Esophagus muscularis mucosa (tissue), 4 donors: ENCODE results near the gene TAP1. TPM values are rescaled to one million over a fixed set of nuclear protein-coding genes. Genes with fewer than 3 reads are reported as not detected.
A peak's percentile ranks its signal among the peaks of the same experiment; 100 is the strongest.

Experiments
- DNase-seq: peaks from one replicate; pipeline ENCODE4 v3.0.0-alpha.2; 2017; ENCODE audit errors: extremely low spot score
- H3K27ac ChIP-seq, 4 donors: fragments of 200-600 bp; sonication (generic); replicated peaks in 1 of 4; 1 replicate in 3 of 4; 2 replicates in 1 of 4; pipeline ENCODE4 v1.5.1; 2016 to 2019; ENCODE audit warnings: mild to moderate bottlenecking in 1 of 4
- H3K27me3 ChIP-seq, 4 donors: fragments of 200-600 bp; sonication (generic); one replicate each; pipeline versions ENCODE4 v1.5.1 to v1.6.0; 2016 to 2019
- H3K36me3 ChIP-seq, 4 donors: fragments of 200-600 bp; sonication (generic); one replicate each; pipeline ENCODE4 v1.5.1; 2016 to 2019
- H3K4me1 ChIP-seq, 4 donors: fragments of 200-600 bp; sonication (generic); one replicate each; pipeline ENCODE4 v1.5.1; 2016 to 2019
- H3K4me3 ChIP-seq, 4 donors: fragments of 200-600 bp; sonication (generic); 1 replicate in 2 of 4; 2 replicates in 2 of 4; pipeline ENCODE4 v1.5.1; 2016 to 2019; ENCODE audit warnings: mild to moderate bottlenecking in 4 of 4, moderate library complexity in 1 of 4
- H3K9me3 ChIP-seq, 4 donors: fragments of 200-600 bp; sonication (generic); 1 replicate in 3 of 4; 2 replicates in 1 of 4; pipeline ENCODE4 v1.5.1; 2016 to 2019
- CTCF ChIP-seq, 3 experiments: fragments of 200-600 bp in 2 of 3; fragments of 450-650 bp in 1 of 3; sonication (generic) in 2 of 3; IDR thresholded peaks; one replicate each; pipeline ENCODE4 v1.5.1; 2017 to 2019; ENCODE audit warnings: antibody characterized with exemption in 3 of 3, mild to moderate bottlenecking in 2 of 3, moderate library complexity in 1 of 3
- EP300 ChIP-seq: sonication (generic); formaldehyde crosslinking; IDR thresholded peaks from one replicate; pipeline ENCODE4 v1.6.1; 2017; ENCODE audit warnings: antibody characterized with exemption
- POLR2A ChIP-seq: fragments of 450-650 bp; IDR thresholded peaks from one replicate; pipeline ENCODE4 v1.6.1; 2017; ENCODE audit warnings: antibody characterized with exemption, moderate library complexity, mild to moderate bottlenecking, low read depth
- POLR2AphosphoS5 ChIP-seq, 2 donors: sonication (generic); formaldehyde crosslinking; IDR thresholded peaks; one replicate each; pipeline ENCODE4 v1.6.1; 2017; ENCODE audit warnings: antibody characterized with exemption in 2 of 2
- WGBS: methylation state at CpG from one replicate; pipeline ENCODE4 v1.1.5; 2018; 5-methylcytosine and 5-hydroxymethylcytosine counted together
- intact Hi-C: fragments of 100-400 bp; cut with DNase I; formaldehyde crosslinking; loops from one replicate; pipeline ENCODE4 v1.15.1; 2023
- total RNA-seq, 4 donors: library from RNA; depleted of rRNA; stranded (reverse); fragments of >200 nt; gene quantifications; one replicate each; pipeline versions ENCODE4 v1.1.0 to v1.2.1, GENCODE V29; 2016

Gene TAP1
- total RNA-seq, 4 donors from 2014 or later: 28.7 to 45.7 (median 34.8) TPM

GRCh38 chr6:32844839-32845383, 8.6 kb downstream of the TAP1 start:
- intact Hi-C loops: no loop called here
- peak overlapping the region; percentile 58 to 87 (median 76) for H3K4me3 ChIP-seq
- H3K4me1 ChIP-seq: peaks cover 24 to 52% (median 33%) of the 10 kb centered on the region in 4 donors
- H3K36me3 ChIP-seq: peaks cover 20 to 73% (median 59%) of the 10 kb centered on the region in 4 donors
- no peaks in the 10 kb centered on the region for H3K27me3 ChIP-seq
- H3K27ac ChIP-seq: peak overlapping the region; percentile 85 to 93 (median 89)
- DNase-seq: no peak
- no peaks in the 10 kb centered on the region for H3K9me3 ChIP-seq
- TF ChIP-seq EP300: no peak
- TF ChIP-seq POLR2A: no peak
- TF ChIP-seq CTCF (IDR thresholded peaks at IDR 0.05): no peak
- no peak for TF ChIP-seq POLR2AphosphoS5 (IDR thresholded peaks at IDR 0.05)
- 34% methylated on average over 19 of the region's 19 CpGs for WGBS

- H3K9me3 ChIP-seq: no peaks in the 10 kb centered on the region
- H3K27me3 ChIP-seq: no peaks in the 10 kb centered on the region
- H3K4me1 ChIP-seq: peaks cover 24 to 53% (median 34%) of the 10 kb centered on the region in 4 donors
- peak within 1 kb of the TSS; percentile 58 to 87 (median 76) for H3K4me3 ChIP-seq
- peak; percentile 99 for DNase-seq
- intact Hi-C loops: no loop called here
- H3K27ac ChIP-seq: peak within 1 kb of the TSS; percentile 85 to 93 (median 89)
- WGBS: 0% methylated on average over 33 of the region's 40 CpGs
- peak; percentile 55 for TF ChIP-seq POLR2A
- TF ChIP-seq CTCF (IDR thresholded peaks at IDR 0.05): peak; percentile 23 to 47 (median 29)
- peak; percentile 94 to 97 for TF ChIP-seq POLR2AphosphoS5 (IDR thresholded peaks at IDR 0.05)
- no peak for TF ChIP-seq EP300
- H3K36me3 ChIP-seq: peaks cover 18 to 66% (median 54%) of the 10 kb centered on the region in 4 donors
These were observed 9.3 kb downstream of the TAP1 start, which contains the start of gene PSMB8 for GRCh38 chr6:32843979-32844838. Gene PSMB8 (minus strand): TSS chr6:32844047. CDS start chr6:32843996, 51 bp downstream.

- no peak for DNase-seq
- TF ChIP-seq POLR2A (no peak), POLR2AphosphoS5 (IDR thresholded peaks at IDR 0.05) (no peak), CTCF (IDR thresholded peaks at IDR 0.05) (no peak), EP300 (no peak)
- H3K27me3 ChIP-seq: no peaks in the 10 kb centered on the region
- H3K36me3 ChIP-seq: peaks cover 18 to 58% (median 47%) of the 10 kb centered on the region in 4 donors
- peaks cover 24 to 57% (median 37%) of the 10 kb centered on the region in 4 donors for H3K4me1 ChIP-seq
- intact Hi-C loops: no loop called here
- H3K4me3 ChIP-seq: peak overlapping the region; percentile 58 to 87 (median 76)
- H3K9me3 ChIP-seq: no peaks in the 10 kb centered on the region
- peak overlapping the region; percentile 85 to 93 (median 89) for H3K27ac ChIP-seq
- 14% methylated on average over 28 of the region's 28 CpGs for WGBS
These were observed 10.0 kb downstream of the TAP1 start for GRCh38 chr6:32843331-32843978.

- peak overlapping the region in 2 of 4 donors; percentile 66 to 86 for H3K4me3 ChIP-seq
- 78% methylated on average over 8 of the region's 8 CpGs for WGBS
- H3K27me3 ChIP-seq: no peaks in the 10 kb centered on the region
- TF ChIP-seq CTCF (IDR thresholded peaks at IDR 0.05) (no peak), EP300 (no peak), POLR2AphosphoS5 (IDR thresholded peaks at IDR 0.05) (no peak), POLR2A (no peak)
- intact Hi-C loops: no loop called here
- peaks cover 15 to 51% (median 39%) of the 10 kb centered on the region in 4 donors for H3K36me3 ChIP-seq
- peak; percentile 75 for DNase-seq
- peaks cover 26 to 54% (median 41%) of the 10 kb centered on the region in 4 donors for H3K4me1 ChIP-seq
- peak overlapping the region; percentile 85 to 93 (median 89) for H3K27ac ChIP-seq
- H3K9me3 ChIP-seq: no peaks in the 10 kb centered on the region
These were observed 10.8 kb downstream of the TAP1 start for GRCh38 chr6:32842690-32843089.
